Hepatocyte (in vitro differentiated cells): ENCODE measurements around the gene ZDHHC9.

Experiments used
- EZH2 ChIP-seq: fragments of 200-600 bp; sonication (generic); IDR thresholded peaks from 2 replicates; pipeline ENCODE4 v1.6.1; 2016; ENCODE audit warnings: antibody characterized with exemption, mild to moderate bottlenecking, borderline replicate concordance
- EZH2phosphoT487 ChIP-seq: fragments of 200-600 bp; sonication (generic); IDR thresholded peaks from one replicate; pipeline ENCODE4 v1.6.1; 2018; ENCODE audit warnings: antibody characterized with exemption, mild to moderate bottlenecking, low read depth, moderate library complexity; ENCODE audit not compliant: unreplicated experiment, severe bottlenecking
- TF ChIP-seq, protein P1 (sequence below): fragments of 200-600 bp; sonication (generic); IDR thresholded peaks from 2 replicates; pipeline ENCODE4 v1.5.1; 2016; ENCODE audit warnings: antibody characterized with exemption, mild to moderate bottlenecking; ENCODE audit not compliant: poor library complexity

GRCh38 chrX:129845616-129846190 lies 2.0 kb upstream of the ZDHHC9 start:
- TF ChIP-seq EZH2phosphoT487, result no peak
- TF ChIP-seq, protein P1, sequence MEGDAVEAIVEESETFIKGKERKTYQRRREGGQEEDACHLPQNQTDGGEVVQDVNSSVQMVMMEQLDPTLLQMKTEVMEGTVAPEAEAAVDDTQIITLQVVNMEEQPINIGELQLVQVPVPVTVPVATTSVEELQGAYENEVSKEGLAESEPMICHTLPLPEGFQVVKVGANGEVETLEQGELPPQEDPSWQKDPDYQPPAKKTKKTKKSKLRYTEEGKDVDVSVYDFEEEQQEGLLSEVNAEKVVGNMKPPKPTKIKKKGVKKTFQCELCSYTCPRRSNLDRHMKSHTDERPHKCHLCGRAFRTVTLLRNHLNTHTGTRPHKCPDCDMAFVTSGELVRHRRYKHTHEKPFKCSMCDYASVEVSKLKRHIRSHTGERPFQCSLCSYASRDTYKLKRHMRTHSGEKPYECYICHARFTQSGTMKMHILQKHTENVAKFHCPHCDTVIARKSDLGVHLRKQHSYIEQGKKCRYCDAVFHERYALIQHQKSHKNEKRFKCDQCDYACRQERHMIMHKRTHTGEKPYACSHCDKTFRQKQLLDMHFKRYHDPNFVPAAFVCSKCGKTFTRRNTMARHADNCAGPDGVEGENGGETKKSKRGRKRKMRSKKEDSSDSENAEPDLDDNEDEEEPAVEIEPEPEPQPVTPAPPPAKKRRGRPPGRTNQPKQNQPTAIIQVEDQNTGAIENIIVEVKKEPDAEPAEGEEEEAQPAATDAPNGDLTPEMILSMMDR, result no peak
- TF ChIP-seq EZH2, result no peak
